Type B pancreatic cell (in vitro differentiated cells): ENCODE data around the gene SCN4B. TPM values are rescaled to one million over a fixed set of nuclear protein-coding genes. Genes with fewer than 3 reads are reported as not detected.

ENCODE experiments used
- DNase-seq: peaks from one replicate; pipeline ENCODE4 v3.0.0; 2021; ENCODE audit warnings: mixed read lengths; ENCODE audit not compliant: unreplicated experiment; ENCODE audit errors: extremely low spot score
- H3K27ac Mint-ChIP-seq: 2 replicates; pipeline ENCODE4 v1.8.0; 2021; ENCODE audit warnings: mild to moderate bottlenecking, mixed read lengths
- H3K27me3 Mint-ChIP-seq: 2 replicates; pipeline ENCODE4 v1.8.0; 2021; ENCODE audit warnings: mixed read lengths
- H3K36me3 Mint-ChIP-seq: 2 replicates; pipeline ENCODE4 v1.8.0; 2021; ENCODE audit warnings: mixed read lengths
- H3K4me1 Mint-ChIP-seq: one replicate; pipeline ENCODE4 v1.8.0; 2021; ENCODE audit warnings: mixed read lengths; ENCODE audit not compliant: unreplicated experiment
- H3K4me3 Mint-ChIP-seq: 2 replicates; pipeline ENCODE4 v1.8.0; 2021; ENCODE audit warnings: mild to moderate bottlenecking, mixed read lengths
- H3K9me3 Mint-ChIP-seq: 2 replicates; pipeline ENCODE4 v1.8.0; 2021; ENCODE audit warnings: mixed read lengths
- total RNA-seq: library from RNA; stranded (reverse); gene quantifications from 2 replicates; pipeline ENCODE4 v1.2.1, GENCODE V29; 2021; ENCODE audit warnings: low replicate concordance
- TF ChIP-seq, protein P1 (sequence below): fragments of 200-600 bp; sonication (generic); conservative IDR thresholded peaks from 2 replicates; pipeline ENCODE4 v1.5.0; 2021; ENCODE audit warnings: antibody characterized with exemption, mild to moderate bottlenecking

SCN4B gene
- total RNA-seq, 1 donor from 2014 or later = 2.0 TPM

DNA sequence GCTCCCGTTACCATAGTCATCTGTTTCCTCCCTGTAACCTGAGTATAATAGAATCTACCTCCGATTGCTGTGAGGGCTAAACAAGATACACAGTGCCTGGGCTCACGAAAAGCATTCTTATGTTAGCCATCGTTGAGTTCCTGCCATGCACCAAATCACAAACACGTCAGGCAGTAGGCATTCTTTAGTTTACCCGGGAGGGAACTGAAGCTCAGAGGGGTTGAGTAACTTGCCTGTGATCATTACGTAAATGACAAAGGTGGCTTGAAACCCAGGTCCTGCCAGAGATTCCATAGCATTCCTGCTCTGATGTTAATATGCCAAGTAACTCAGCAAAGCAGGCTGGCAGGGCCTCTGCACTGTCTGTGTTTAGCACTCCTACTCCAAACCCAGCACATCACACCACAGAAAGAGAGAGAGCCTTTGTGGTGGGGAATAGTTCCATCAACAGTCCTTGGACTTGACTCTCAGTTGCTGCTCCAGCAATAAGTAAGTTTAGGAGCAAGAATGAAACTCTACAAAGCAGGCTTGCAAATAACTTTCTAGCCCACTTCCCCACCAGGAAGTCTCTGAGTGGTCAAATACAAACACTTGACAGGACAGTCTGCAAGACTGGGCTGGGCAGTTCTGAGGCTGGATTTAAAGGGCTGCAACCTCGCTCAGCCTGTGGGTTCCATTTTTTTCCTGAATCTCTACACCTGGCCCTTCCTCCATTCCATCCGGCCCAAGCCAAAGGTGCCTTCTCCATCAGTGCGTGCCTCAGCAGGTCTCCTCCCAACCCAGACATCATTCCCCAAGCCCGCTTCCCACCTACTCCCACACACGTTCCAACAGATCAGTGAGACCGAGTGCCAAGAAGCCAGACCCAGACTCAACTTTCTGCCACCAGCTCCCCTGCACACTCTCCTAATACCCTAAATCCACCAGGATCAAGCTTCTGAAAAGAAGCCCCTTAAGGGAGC lies 22.7 kb upstream of the SCN4B start:
- Mint-ChIP-seq H3K27ac (peak overlapping the region; percentile 47), H3K36me3 (no peaks in the 10 kb centered on the region), H3K27me3 (peaks cover 57% of the 10 kb centered on the region), H3K9me3 (no peaks in the 10 kb centered on the region), H3K4me3 (peak overlapping the region; percentile 87), H3K4me1 (peaks cover 24% of the 10 kb centered on the region)
- no peak for DNase-seq
- TF ChIP-seq, protein P1, sequence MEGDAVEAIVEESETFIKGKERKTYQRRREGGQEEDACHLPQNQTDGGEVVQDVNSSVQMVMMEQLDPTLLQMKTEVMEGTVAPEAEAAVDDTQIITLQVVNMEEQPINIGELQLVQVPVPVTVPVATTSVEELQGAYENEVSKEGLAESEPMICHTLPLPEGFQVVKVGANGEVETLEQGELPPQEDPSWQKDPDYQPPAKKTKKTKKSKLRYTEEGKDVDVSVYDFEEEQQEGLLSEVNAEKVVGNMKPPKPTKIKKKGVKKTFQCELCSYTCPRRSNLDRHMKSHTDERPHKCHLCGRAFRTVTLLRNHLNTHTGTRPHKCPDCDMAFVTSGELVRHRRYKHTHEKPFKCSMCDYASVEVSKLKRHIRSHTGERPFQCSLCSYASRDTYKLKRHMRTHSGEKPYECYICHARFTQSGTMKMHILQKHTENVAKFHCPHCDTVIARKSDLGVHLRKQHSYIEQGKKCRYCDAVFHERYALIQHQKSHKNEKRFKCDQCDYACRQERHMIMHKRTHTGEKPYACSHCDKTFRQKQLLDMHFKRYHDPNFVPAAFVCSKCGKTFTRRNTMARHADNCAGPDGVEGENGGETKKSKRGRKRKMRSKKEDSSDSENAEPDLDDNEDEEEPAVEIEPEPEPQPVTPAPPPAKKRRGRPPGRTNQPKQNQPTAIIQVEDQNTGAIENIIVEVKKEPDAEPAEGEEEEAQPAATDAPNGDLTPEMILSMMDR = no peak

DNA sequence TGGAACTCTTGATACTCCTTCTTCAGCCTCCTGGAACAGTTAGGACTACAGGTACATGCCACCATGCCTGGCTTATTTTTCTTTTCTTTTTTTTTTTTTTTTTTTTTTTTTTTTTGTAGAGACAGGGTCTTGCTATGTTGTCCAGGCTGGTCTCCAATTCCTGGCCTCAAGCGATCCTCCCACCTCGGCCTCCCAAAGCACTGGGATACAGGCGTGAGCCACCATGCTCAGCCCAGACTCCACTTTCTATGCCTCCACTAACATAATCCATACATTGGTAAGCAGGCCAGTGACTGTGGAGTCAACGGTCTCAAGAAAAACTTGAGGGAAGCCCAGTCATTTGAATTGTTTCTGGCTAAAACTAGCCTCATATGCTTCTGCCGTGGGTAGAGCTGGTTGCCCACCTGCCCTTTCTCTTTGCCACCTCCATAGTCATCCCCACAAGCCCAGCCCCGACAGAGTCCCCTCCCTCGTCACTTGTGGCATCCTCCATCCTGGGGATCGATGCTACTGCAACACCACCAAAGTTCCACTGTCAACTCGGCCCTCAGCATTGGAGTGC lies 21.5 kb upstream of the SCN4B start:
- Mint-ChIP-seq H3K27me3 (peaks cover 68% of the 10 kb centered on the region), H3K9me3 (no peaks in the 10 kb centered on the region), H3K27ac (no peak overlapping the region), H3K4me3 (peak overlapping the region; percentile 87), H3K4me1 (peaks cover 23% of the 10 kb centered on the region), H3K36me3 (no peaks in the 10 kb centered on the region)
- TF ChIP-seq, protein P1 = no peak
- DNase-seq = no peak

DNA sequence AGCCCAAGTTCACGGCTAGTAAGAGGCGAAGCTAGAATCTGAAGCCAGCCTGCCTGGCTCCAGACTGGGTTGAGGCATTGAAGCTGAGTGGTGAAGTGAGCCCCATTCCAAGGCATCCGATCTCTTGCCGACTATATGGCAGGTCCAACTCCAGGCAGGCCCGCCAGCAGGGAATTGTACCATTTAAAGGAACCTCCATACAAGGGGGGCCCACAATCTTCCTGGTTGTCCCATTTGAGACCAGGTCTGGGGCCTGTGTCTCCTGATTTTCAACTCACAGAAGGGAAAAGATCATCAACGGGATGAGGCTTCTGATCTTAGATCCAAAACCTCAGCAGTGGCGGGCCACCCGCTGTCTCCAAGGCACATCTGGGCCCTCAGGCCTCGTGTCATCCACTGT lies 19.7 kb upstream of the SCN4B start:
- Mint-ChIP-seq H3K4me1 (peaks cover 23% of the 10 kb centered on the region), H3K36me3 (no peaks in the 10 kb centered on the region), H3K9me3 (no peaks in the 10 kb centered on the region), H3K27me3 (peaks cover 85% of the 10 kb centered on the region), H3K4me3 (no peak overlapping the region), H3K27ac (no peak overlapping the region)
- TF ChIP-seq, protein P1 = no peak
- no peak for DNase-seq

DNA sequence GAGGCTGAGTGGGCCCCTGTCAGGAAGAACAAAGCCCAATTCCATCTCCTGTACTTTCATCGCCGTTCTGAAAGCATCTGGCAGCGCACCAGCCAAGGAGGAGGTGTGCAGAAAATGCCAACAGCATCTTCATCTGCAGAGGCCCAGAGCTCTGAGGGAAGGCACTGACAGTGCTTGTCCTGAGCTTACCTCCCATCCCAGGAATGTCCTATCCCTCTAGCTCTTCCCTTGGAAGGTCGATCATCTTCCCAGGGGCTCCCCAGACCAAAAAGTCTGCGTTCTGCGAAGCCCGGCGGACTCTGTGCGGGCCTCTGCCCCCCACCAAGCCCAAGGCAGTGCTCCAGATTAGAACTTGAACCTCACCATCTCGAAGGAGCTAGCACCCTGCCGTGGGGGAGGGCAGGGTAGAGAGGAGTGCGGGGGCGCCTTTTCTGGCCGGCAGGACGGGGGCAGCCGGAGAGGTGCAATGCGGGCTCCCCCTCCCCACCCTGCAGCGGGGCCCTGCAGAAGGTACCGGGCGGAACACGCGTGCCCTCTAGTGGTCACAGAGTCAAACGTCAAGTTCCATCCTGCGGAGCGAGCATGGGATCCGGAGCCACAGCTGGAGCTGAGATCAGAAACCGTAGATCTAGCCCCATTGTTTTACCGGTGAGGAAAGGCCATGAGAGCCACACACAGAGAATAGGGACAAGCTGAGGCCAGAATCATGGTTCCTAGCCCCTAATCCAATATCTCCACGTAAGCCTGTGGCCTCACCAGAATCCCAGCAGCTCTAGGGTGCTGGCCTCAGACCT lies 18.8 kb upstream of the SCN4B start:
- H3K9me3 Mint-ChIP-seq = no peaks in the 10 kb centered on the region
- H3K27me3 Mint-ChIP-seq = peaks cover 85% of the 10 kb centered on the region
- H3K36me3 Mint-ChIP-seq = no peaks in the 10 kb centered on the region
- peaks cover 23% of the 10 kb centered on the region for H3K4me1 Mint-ChIP-seq
- TF ChIP-seq, protein P1 = peak; percentile 97
- H3K4me3 Mint-ChIP-seq = no peak overlapping the region
- DNase-seq = peak; percentile 79
- no peak overlapping the region for H3K27ac Mint-ChIP-seq

DNA sequence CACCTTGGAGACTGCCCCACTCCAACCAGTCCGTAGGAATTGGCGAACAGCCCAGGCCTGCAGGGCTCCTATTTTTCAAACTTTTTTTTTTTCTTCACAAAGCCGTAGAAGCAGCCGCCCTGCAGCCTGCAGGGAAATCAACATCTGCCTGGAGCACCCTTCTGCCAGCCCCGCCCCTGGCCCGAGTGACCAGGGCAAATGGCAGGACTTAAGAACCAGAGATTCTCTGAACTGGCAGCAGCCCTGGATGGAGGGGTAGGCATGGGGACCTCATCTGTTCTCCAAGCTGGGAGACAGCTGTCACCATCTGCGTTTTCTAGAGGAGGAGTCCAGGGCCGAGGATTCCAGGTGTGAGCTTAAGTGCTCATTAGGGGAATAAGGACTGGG lies 18.3 kb upstream of the SCN4B start:
- no peak for DNase-seq
- Mint-ChIP-seq H3K27me3 (peaks cover 79% of the 10 kb centered on the region), H3K9me3 (no peaks in the 10 kb centered on the region), H3K36me3 (no peaks in the 10 kb centered on the region), H3K4me3 (no peak overlapping the region), H3K4me1 (peaks cover 17% of the 10 kb centered on the region), H3K27ac (no peak overlapping the region)
- TF ChIP-seq, protein P1 = no peak
